H1 (cell line): Measurements from ENCODE around the gene ADM5. TPM values are rescaled to one million over a fixed set of nuclear protein-coding genes. Genes with fewer than 3 reads are reported as not detected.
A peak's percentile ranks its signal among the peaks of the same experiment; 100 is the strongest.

Experiments
- CTCF ChIA-PET: fragments of 300-600 bp; sonication (Branson Sonifier 250); formaldehyde crosslinking; loops from one replicate; lab custom pipeline; 2021; ENCODE audit not compliant: partially characterized antibody; lab: Charles Lee
- POLR2A ChIA-PET: fragments of 300-600 bp; sonication (Branson Sonifier 250); formaldehyde crosslinking; loops from one replicate; lab custom pipeline; 2021; ENCODE audit warnings: inconsistent platforms; ENCODE audit not compliant: partially characterized antibody; lab: Charles Lee
- DNase-seq, 2 experiments: peaks; one replicate each; pipeline versions ENCODE4 v3.0.0 to v3.0.0-alpha.2; 2010 to 2022; ENCODE audit warnings: low spot score in 2 of 2, low read depth in 1 of 2, mixed read lengths in 1 of 2
- FAIRE-seq: peaks from 2 replicates; lab custom pipeline; 2011; peaks lifted over from hg19 to GRCh38; lab: Jason Lieb, UNC
- H2AFZ ChIP-seq: 2 replicates; pipeline ENCODE4 v1.8.1; 2012; ENCODE audit warnings: low read length, inconsistent platforms
- H2AK5ac ChIP-seq: 2 replicates; pipeline ENCODE4 v1.6.1; 2013; ENCODE audit warnings: low read depth, low read length
- H2BK120ac ChIP-seq: replicated peaks from 2 replicates; pipeline ENCODE3; 2013; ENCODE audit warnings: low read depth, low read length, inconsistent platforms
- H2BK12ac ChIP-seq: 2 replicates; pipeline ENCODE4 v1.6.1; 2013; ENCODE audit warnings: low read depth, low read length
- H2BK15ac ChIP-seq: 2 replicates; pipeline ENCODE4 v1.6.1; 2013; ENCODE audit warnings: low read length
- H2BK20ac ChIP-seq: 2 replicates; pipeline ENCODE4 v1.6.1; 2013; ENCODE audit warnings: low read length
- H2BK5ac ChIP-seq: 2 replicates; pipeline ENCODE4 v1.6.1; 2013; ENCODE audit warnings: low read depth, low read length
- H3K14ac ChIP-seq: 2 replicates; pipeline ENCODE4 v1.6.1; 2013; ENCODE audit warnings: inconsistent platforms; ENCODE audit not compliant: insufficient read length
- H3K18ac ChIP-seq: 2 replicates; pipeline ENCODE4 v1.6.1; 2013; ENCODE audit warnings: low read length; ENCODE audit errors: extremely low read depth
- H3K23ac ChIP-seq: 2 replicates; pipeline ENCODE4 v1.6.1; 2013; ENCODE audit warnings: inconsistent platforms; ENCODE audit not compliant: insufficient read length
- H3K23me2 ChIP-seq: 2 replicates; pipeline ENCODE4 v1.6.1; 2013; ENCODE audit warnings: low read depth, low read length
- H3K27ac ChIP-seq: 2 replicates; pipeline ENCODE4 v1.6.1; 2011; ENCODE audit warnings: low read depth, low read length, inconsistent platforms
- H3K27me3 ChIP-seq, 4 experiments: replicated peaks in 1 of 4; 1 replicate in 1 of 4; 2 replicates in 3 of 4; pipeline versions ENCODE4 v1.6.1 to v1.8.1; 2011 to 2013; ENCODE audit warnings: low read length in 3 of 4, mild to moderate bottlenecking in 3 of 4, inconsistent platforms in 2 of 4, mixed read lengths in 2 of 4, moderate library complexity in 1 of 4; ENCODE audit not compliant: control insufficient read depth in 3 of 4, insufficient read depth in 3 of 4; ENCODE audit errors: extremely low read depth in 1 of 4
- H3K36me3 ChIP-seq, 4 experiments: 2 replicates each; pipeline versions ENCODE4 v1.6.1 to v1.8.1; 2011 to 2013; ENCODE audit warnings: mild to moderate bottlenecking in 4 of 4, low read length in 3 of 4, moderate library complexity in 2 of 4, control low read depth in 1 of 4, inconsistent platforms in 1 of 4; ENCODE audit not compliant: insufficient read depth in 4 of 4, control insufficient read depth in 2 of 4
- H3K4ac ChIP-seq: replicated peaks from 2 replicates; pipeline ENCODE3; 2013; ENCODE audit warnings: low read length, low read depth, mixed read lengths, inconsistent platforms; ENCODE audit not compliant: insufficient read length
- H3K4me1 ChIP-seq, 4 experiments: replicated peaks in 1 of 4; 1 replicate in 1 of 4; 2 replicates in 3 of 4; pipeline versions ENCODE4 v1.6.1 to v1.8.1; 2011 to 2013; ENCODE audit warnings: low read length in 3 of 4, inconsistent platforms in 2 of 4, mixed read lengths in 1 of 4; ENCODE audit not compliant: insufficient read depth in 4 of 4, control insufficient read depth in 3 of 4
- H3K4me2 ChIP-seq, 2 experiments: 2 replicates each; pipeline versions ENCODE4 v1.6.1 to v1.8.1; 2011 to 2013; ENCODE audit warnings: low read depth in 2 of 2, low read length in 2 of 2, control low read depth in 1 of 2, inconsistent platforms in 1 of 2, mild to moderate bottlenecking in 1 of 2; ENCODE audit not compliant: insufficient read depth in 1 of 2
- H3K4me3 ChIP-seq, 4 experiments: fragments of 200-600, 300-600 bp in 1 of 4; sonication (generic), shearing (Covaris generic), sonication (Bioruptor Twin) in 1 of 4; 2 replicates each; pipeline versions ENCODE4 v1.5.1 to v1.8.1; 2011 to 2016; ENCODE audit warnings: low read length in 4 of 4, low read depth in 3 of 4, control low read depth in 2 of 4, inconsistent platforms in 2 of 4, mild to moderate bottlenecking in 2 of 4, mixed read lengths in 1 of 4, moderate library complexity in 1 of 4; ENCODE audit not compliant: insufficient read depth in 2 of 4; ENCODE audit errors: extremely low read depth in 1 of 4
- H3K56ac ChIP-seq: replicated peaks from 2 replicates; pipeline ENCODE3; 2013; ENCODE audit warnings: low read depth, mild to moderate bottlenecking, mixed read lengths, low read length, inconsistent platforms; ENCODE audit not compliant: insufficient read length
- H3K79me1 ChIP-seq: 2 replicates; pipeline ENCODE4 v1.6.1; 2013; ENCODE audit warnings: low read depth, low read length, control low read depth
- H3K79me2 ChIP-seq, 2 experiments: 2 replicates each; pipeline versions ENCODE4 v1.6.1 to v1.8.1; 2012 to 2013; ENCODE audit warnings: low read length in 2 of 2, mild to moderate bottlenecking in 2 of 2, inconsistent platforms in 1 of 2; ENCODE audit not compliant: insufficient read depth in 2 of 2, control insufficient read depth in 1 of 2
- H3K9ac ChIP-seq, 4 experiments: replicated peaks in 1 of 4; 1 replicate in 1 of 4; 2 replicates in 3 of 4; pipeline versions ENCODE4 v1.6.1 to v1.8.1; 2011 to 2013; ENCODE audit warnings: low read depth in 3 of 4, low read length in 3 of 4, control low read depth in 2 of 4, mild to moderate bottlenecking in 2 of 4, moderate library complexity in 2 of 4, inconsistent platforms in 1 of 4; ENCODE audit errors: extremely low read depth in 1 of 4
- H3K9me3 ChIP-seq, 2 experiments: 2 replicates each; pipeline versions ENCODE4 v1.6.1 to v1.8.1; 2012 to 2013; ENCODE audit warnings: mild to moderate bottlenecking in 2 of 2, moderate library complexity in 2 of 2, control low read depth in 1 of 2, inconsistent platforms in 1 of 2, low read depth in 1 of 2, low read length in 1 of 2, mixed read lengths in 1 of 2; ENCODE audit not compliant: insufficient read depth in 2 of 2
- H4K20me1 ChIP-seq, 2 experiments: replicated peaks in 1 of 2; 2 replicates each; pipeline versions ENCODE3 to v1.8.1; 2011 to 2013; ENCODE audit warnings: inconsistent platforms in 2 of 2, low read length in 2 of 2, mild to moderate bottlenecking in 1 of 2; ENCODE audit not compliant: insufficient read depth in 2 of 2, control insufficient read depth in 1 of 2
- H4K5ac ChIP-seq: 2 replicates; pipeline ENCODE4 v1.6.1; 2013; ENCODE audit warnings: low read length, low read depth, mixed read lengths, inconsistent platforms; ENCODE audit not compliant: insufficient read length
- H4K8ac ChIP-seq: 2 replicates; pipeline ENCODE4 v1.8.0; 2013; ENCODE audit warnings: mild to moderate bottlenecking, moderate library complexity, low read length, inconsistent platforms; ENCODE audit not compliant: insufficient read depth; ENCODE audit errors: extremely low read depth
- H4K91ac ChIP-seq: replicated peaks from 2 replicates; pipeline ENCODE3; 2013; ENCODE audit warnings: low read length, mixed read lengths, inconsistent platforms; ENCODE audit not compliant: insufficient read length
- BCL11A ChIP-seq, 2 experiments: IDR thresholded peaks; one replicate each; pipeline ENCODE4 v1.6.1; 2011; ENCODE audit warnings: low read depth in 2 of 2, low read length in 2 of 2, mild to moderate bottlenecking in 2 of 2
- BRCA1 ChIP-seq: IDR thresholded peaks from 2 replicates; pipeline ENCODE4 v1.6.1; 2012; ENCODE audit warnings: low read depth, low read length, improper control_type of control experiment
- EZH2 ChIP-seq: fragments of 200-600 bp; sonication (generic); IDR thresholded peaks from 2 replicates; pipeline ENCODE4 v1.7.1; 2012; ENCODE audit warnings: low read depth, mild to moderate bottlenecking, moderate library complexity, low read length, inconsistent platforms; ENCODE audit not compliant: severe bottlenecking
- HDAC6 ChIP-seq: IDR thresholded peaks from one replicate; pipeline ENCODE4 v1.7.1; 2012; ENCODE audit warnings: low read depth, mild to moderate bottlenecking, inconsistent platforms, low read length, moderate library complexity
- PHF8 ChIP-seq: fragments of 200-600 bp; sonication (generic); conservative IDR thresholded peaks from 2 replicates; pipeline ENCODE4 v1.7.1; 2012; ENCODE audit warnings: low read depth, mild to moderate bottlenecking, inconsistent platforms, low read length, moderate library complexity
- POU5F1 ChIP-seq: IDR thresholded peaks from 2 replicates; pipeline ENCODE4 v1.6.1; 2011; ENCODE audit warnings: low read depth, mild to moderate bottlenecking, low read length, moderate library complexity
- RXRA ChIP-seq: IDR thresholded peaks from 2 replicates; pipeline ENCODE4 v1.6.1; 2011; ENCODE audit warnings: low read depth, mild to moderate bottlenecking, low read length, moderate library complexity; ENCODE audit not compliant: insufficient read depth
- SIX5 ChIP-seq: IDR thresholded peaks from 2 replicates; pipeline ENCODE4 v1.6.1; 2011; ENCODE audit warnings: mild to moderate bottlenecking, low read depth, low read length
- TAF7 ChIP-seq: optimal IDR thresholded peaks from 2 replicates; pipeline ENCODE3; 2011; ENCODE audit warnings: low read depth, mild to moderate bottlenecking, inconsistent platforms, low read length, moderate library complexity, borderline replicate concordance
- WGBS, 2 experiments: shearing (Covaris generic) in 1 of 2; methylation state at CpG; one replicate each; pipeline versions ENCODE4 v1.1.6 to v1.1.7; 2013 to 2015; ENCODE audit warnings: low lambda C conversion rate in 2 of 2, mixed read lengths in 2 of 2, inconsistent platforms in 1 of 2, low coverage in 1 of 2, missing lambda C conversion rate in 1 of 2; ENCODE audit not compliant: insufficient replicate concordance in 2 of 2, insufficient coverage in 1 of 2, insufficient read length in 1 of 2; ENCODE audit errors: extremely low coverage in 1 of 2, missing lambda C conversion rate in 1 of 2; 5-methylcytosine and 5-hydroxymethylcytosine counted together
- polyA plus RNA-seq, 7 experiments: library from polyadenylated mRNA; depleted of rRNA in 3 of 7; stranded (reverse) in 5 of 7; unstranded in 2 of 7; fragments of >200 nt in 5 of 7; fragments of 200-250 nt in 2 of 7; gene quantifications; 1 replicate in 5 of 7; 2 replicates in 1 of 7; 4 replicates in 1 of 7; pipeline versions ENCODE4 v1.2.1 to v1.2.3, GENCODE V29; 2011 to 2013; ENCODE audit warnings: missing spikeins in 2 of 7, mixed read lengths in 2 of 7
- total RNA-seq: library from RNA; stranded (reverse); fragmentation: NEBNext Ultra II Directional; extraction: Animal tissue kit (Norgen Biotek cat#: 25700); gene quantifications from 2 replicates; pipeline ENCODE4 v1.2.1, GENCODE V29; 2021
- TF ChIP-seq, protein P1 (sequence below), 3 experiments: IDR thresholded peaks; 1 replicate in 2 of 3; 2 replicates in 1 of 3; pipeline versions ENCODE4 v1.5.1 to v1.6.1; 2011; ENCODE audit warnings: low read length in 3 of 3, mild to moderate bottlenecking in 3 of 3, inconsistent platforms in 2 of 3, low read depth in 1 of 3, moderate library complexity in 1 of 3; ENCODE audit not compliant: insufficient read depth in 1 of 3; ENCODE audit errors: control extremely low read depth in 1 of 3
- TF ChIP-seq, protein P2 (sequence below): IDR thresholded peaks from 2 replicates; pipeline ENCODE4 v1.6.1; 2012; ENCODE audit warnings: inconsistent platforms

ADM5 gene
- total and polyA plus RNA-seq, 2 of the 8 experiments (the other 6 are each of a cell fraction or from before 2014, with no cell fraction given), result 2.5 to 2.6 TPM

DNA sequence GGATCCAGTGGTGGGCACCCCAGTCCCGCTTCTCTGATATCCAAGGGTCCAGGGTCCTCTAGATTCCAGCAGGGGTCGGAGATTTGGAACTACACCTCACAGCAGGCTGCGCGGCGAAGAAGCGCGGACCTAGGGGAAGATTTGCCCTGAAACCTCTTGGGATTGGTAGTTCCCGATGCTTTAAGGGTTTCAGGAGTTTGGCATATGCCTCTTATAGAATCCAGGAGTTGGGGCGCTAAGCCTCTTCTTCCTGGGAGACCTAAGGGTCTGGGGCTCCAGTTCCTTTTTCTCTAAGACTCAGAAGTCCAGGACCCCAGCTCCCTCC, 23.3 kb upstream of the ADM5 start:
- no peak overlapping the region for H3K27ac ChIP-seq

More for the DNA sequence above, 23.3 kb upstream of the ADM5 start:
- TF ChIP-seq BRCA1, result no peak
- no peak for TF ChIP-seq EZH2
- TF ChIP-seq, protein P1, sequence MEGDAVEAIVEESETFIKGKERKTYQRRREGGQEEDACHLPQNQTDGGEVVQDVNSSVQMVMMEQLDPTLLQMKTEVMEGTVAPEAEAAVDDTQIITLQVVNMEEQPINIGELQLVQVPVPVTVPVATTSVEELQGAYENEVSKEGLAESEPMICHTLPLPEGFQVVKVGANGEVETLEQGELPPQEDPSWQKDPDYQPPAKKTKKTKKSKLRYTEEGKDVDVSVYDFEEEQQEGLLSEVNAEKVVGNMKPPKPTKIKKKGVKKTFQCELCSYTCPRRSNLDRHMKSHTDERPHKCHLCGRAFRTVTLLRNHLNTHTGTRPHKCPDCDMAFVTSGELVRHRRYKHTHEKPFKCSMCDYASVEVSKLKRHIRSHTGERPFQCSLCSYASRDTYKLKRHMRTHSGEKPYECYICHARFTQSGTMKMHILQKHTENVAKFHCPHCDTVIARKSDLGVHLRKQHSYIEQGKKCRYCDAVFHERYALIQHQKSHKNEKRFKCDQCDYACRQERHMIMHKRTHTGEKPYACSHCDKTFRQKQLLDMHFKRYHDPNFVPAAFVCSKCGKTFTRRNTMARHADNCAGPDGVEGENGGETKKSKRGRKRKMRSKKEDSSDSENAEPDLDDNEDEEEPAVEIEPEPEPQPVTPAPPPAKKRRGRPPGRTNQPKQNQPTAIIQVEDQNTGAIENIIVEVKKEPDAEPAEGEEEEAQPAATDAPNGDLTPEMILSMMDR (IDR thresholded peaks at IDR 0.05; ENCODE audit: control extremely low read depth in 1 of 3, insufficient read depth in 1 of 3, low read depth in 1 of 3, low read length in 3 of 3), result peak in 1 of 3 experiments; percentile 15; a peak in 1 of 4 replicates
- TF ChIP-seq RXRA, result no peak
- no peak for TF ChIP-seq BCL11A (IDR thresholded peaks at IDR 0.05; ENCODE audit: low read depth in 2 of 2, low read length in 2 of 2)
- TF ChIP-seq HDAC6, result no peak
- no peak for TF ChIP-seq TAF7
- TF ChIP-seq SIX5, result peak; percentile 73
- no peak for TF ChIP-seq POU5F1
- TF ChIP-seq, protein P2, sequence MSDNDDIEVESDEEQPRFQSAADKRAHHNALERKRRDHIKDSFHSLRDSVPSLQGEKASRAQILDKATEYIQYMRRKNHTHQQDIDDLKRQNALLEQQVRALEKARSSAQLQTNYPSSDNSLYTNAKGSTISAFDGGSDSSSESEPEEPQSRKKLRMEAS, result no peak
- no peak for TF ChIP-seq PHF8
- H2BK5ac ChIP-seq, result no peak overlapping the region; the same call in 1 of the 2 replicates
- no peak overlapping the region for H3K56ac ChIP-seq
- DNase-seq, result no peak
- H2BK20ac ChIP-seq, result no peak overlapping the region
- ChIA-PET POLR2A (interaction anchor here (1.4 to 18.0 kb wide), 8 partner anchors 8 to 174 kb away, joined by 4 to 275 read pairs (median 10); partner anchors contain the start of genes ADM5, CPT1C, PRMT1 and PRR12), CTCF (interaction anchor here (0.7 to 2.3 kb wide), 5 partner anchors 11 to 23 kb away, joined by 3 to 8 read pairs (median 5); no protein-coding TSS in a partner anchor)
- no peak overlapping the region for H3K18ac ChIP-seq
- H3K23me2 ChIP-seq, result peaks cover 15% of the 10 kb centered on the region
- no peak overlapping the region for H4K5ac ChIP-seq
- H3K23ac ChIP-seq, result no peak overlapping the region
- 5% methylated on average over 5 of the region's 9 CpGs; no CpG with 5 or more reads in 1 of the 2 experiments for WGBS, 2 experiments
- H3K79me1 ChIP-seq, result peaks cover 3% of the 10 kb centered on the region
- no peaks in the 10 kb centered on the region for H3K9me3 ChIP-seq
- no peak overlapping the region for H3K14ac ChIP-seq
- peak overlapping the region; percentile 89 to 98 (median 96) for H3K4me3 ChIP-seq
- no peaks in the 10 kb centered on the region for H3K27me3 ChIP-seq
- H4K8ac ChIP-seq, result no peak overlapping the region
- peak overlapping the region; percentile 85 to 89 for H3K4me2 ChIP-seq
- H2BK120ac ChIP-seq, result no peak overlapping the region
- H4K20me1 ChIP-seq, result peaks cover 6 to 9% of the 10 kb centered on the region in 2 experiments
- peaks cover 5 to 32% of the 10 kb centered on the region in 2 experiments; a peak in 2 of 4 replicates for H3K79me2 ChIP-seq
- H2AK5ac ChIP-seq, result no peak overlapping the region
- H3K4me1 ChIP-seq, result peaks cover 0 to 7% (median 2%) of the 10 kb centered on the region in 4 experiments; a peak in 4 of 7 replicates
- H3K9ac ChIP-seq, result peak overlapping the region; percentile 53 to 65 (median 60)
- H2BK12ac ChIP-seq, result no peak overlapping the region
- no peak overlapping the region for H2AFZ ChIP-seq
- H3K4ac ChIP-seq, result no peak overlapping the region
- no peak for FAIRE-seq
- peaks cover 11 to 36% (median 21%) of the 10 kb centered on the region in 4 experiments; a peak in 7 of 8 replicates for H3K36me3 ChIP-seq
- no peak overlapping the region for H2BK15ac ChIP-seq
- H4K91ac ChIP-seq, result no peak overlapping the region
